ENCODE data around the gene ANO8.

DNA sequence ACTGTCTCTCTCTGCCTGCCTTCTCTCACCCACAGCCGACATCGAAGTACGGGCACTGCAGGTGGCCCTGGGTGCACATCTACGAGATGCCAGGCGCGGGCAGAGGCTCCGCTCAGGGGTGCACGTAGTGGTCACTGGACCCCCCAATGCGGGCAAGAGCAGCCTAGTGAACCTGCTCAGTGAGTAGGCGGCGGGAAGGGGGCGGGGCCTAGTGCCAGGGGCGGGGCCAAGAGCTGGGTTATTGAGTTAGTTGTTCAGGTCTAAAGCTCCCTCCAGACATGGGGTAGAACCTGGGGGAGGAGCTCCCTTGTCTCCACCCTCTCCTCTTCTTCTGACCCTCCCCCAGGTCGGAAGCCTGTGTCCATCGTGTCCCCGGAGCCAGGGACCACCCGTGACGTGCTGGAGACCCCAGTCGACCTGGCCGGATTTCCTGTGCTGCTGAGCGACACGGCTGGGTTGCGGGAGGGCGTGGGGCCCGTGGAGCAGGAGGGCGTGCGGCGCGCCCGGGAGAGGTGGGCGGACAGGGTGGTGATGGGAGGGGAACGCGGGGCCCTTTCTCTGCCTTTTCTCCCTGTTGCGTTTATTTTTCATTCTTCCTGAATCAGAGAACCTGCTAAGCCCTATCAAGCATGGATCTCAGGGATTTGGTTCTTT lies 4.6 kb upstream of the ANO8 start:
- TF ChIP-seq, protein P1, sequence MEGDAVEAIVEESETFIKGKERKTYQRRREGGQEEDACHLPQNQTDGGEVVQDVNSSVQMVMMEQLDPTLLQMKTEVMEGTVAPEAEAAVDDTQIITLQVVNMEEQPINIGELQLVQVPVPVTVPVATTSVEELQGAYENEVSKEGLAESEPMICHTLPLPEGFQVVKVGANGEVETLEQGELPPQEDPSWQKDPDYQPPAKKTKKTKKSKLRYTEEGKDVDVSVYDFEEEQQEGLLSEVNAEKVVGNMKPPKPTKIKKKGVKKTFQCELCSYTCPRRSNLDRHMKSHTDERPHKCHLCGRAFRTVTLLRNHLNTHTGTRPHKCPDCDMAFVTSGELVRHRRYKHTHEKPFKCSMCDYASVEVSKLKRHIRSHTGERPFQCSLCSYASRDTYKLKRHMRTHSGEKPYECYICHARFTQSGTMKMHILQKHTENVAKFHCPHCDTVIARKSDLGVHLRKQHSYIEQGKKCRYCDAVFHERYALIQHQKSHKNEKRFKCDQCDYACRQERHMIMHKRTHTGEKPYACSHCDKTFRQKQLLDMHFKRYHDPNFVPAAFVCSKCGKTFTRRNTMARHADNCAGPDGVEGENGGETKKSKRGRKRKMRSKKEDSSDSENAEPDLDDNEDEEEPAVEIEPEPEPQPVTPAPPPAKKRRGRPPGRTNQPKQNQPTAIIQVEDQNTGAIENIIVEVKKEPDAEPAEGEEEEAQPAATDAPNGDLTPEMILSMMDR (IDR thresholded peaks at IDR 0.05 in 4 of 5, conservative IDR thresholded peaks at IDR 0.05 in 1 of 5), result no peak
- no peak for TF ChIP-seq POLR2A (IDR thresholded peaks at IDR 0.05)
